Measurements from ENCODE around the gene EIF3I. TPM values are rescaled to one million over a fixed set of nuclear protein-coding genes. Genes with fewer than 3 reads are reported as not detected.

Gene EIF3I
- total and polyA plus RNA-seq, 8 donors: 21.1 to 444 (median 152) TPM

- peaks cover 5 to 40% (median 39%) of the 10 kb centered on the region in 4 donors for H3K36me3 ChIP-seq
- no peak for TF ChIP-seq POLR2A (IDR thresholded peaks at IDR 0.05)
- TF ChIP-seq POLR2AphosphoS5 (IDR thresholded peaks at IDR 0.05): no peak
- no peak for TF ChIP-seq CTCF (IDR thresholded peaks at IDR 0.05)
- TF ChIP-seq EP300 (IDR thresholded peaks at IDR 0.05): no peak
- H3K27me3 ChIP-seq: no peaks in the 10 kb centered on the region
- no peak for DNase-seq
- peaks cover 30 to 49% (median 40%) of the 10 kb centered on the region in 4 donors for H3K4me1 ChIP-seq
- H3K4me3 ChIP-seq: peak overlapping the region; percentile 64 to 78 (median 64)
- H3K9me3 ChIP-seq: no peaks in the 10 kb centered on the region
- 7 to 11% (median 9%) methylated on average over 6 to 7 of the region's 7 CpGs for WGBS, 5 donors
- intact Hi-C loops (cut with DNase I; ENCODE audit: low total_unique reads): no loop called here
- H3K27ac ChIP-seq: peak overlapping the region; percentile 92 to 99 (median 97)
Measured at GRCh38 chr1:32179193-32179442, 43.1 kb upstream of the EIF3I start.

DNA sequence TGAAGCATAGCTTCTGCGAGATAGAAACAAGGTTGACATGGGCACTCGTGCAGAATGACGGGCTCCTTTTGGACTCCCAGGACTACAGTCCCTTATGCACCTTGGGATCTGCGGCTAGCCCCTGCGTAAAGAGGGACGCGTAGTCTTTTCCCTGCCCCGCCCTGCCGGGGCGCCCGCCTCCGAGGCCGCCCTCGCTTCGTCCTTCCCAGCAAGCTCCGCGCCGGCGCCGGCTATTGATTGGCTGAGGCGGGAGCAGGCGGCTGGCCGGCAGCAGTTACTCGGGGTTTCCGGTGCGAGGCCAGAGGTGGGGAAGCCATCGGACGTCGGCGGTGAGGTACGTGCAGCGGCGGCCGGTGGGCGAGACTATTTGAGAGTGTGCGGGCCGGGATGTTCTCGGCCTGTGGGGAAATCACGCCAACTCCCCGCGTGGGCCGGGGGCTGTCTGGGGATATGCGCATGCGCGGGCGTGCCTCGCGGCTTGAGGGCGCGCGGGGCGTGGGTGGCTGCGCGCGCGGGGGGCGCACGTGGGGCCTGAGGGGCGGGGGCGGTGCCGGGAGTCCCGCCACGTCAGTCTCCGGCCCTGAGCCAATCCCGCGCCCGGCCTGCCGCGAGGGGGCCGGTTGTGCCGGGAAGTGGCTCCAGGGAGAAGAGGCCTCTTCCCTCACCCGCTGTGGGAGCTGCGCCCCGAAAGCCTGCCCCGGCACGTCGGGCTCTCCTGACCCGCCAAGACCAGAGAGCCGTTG lies 42.6 kb upstream of the EIF3I start, which contains the start of gene TXLNA:
Gene TXLNA, plus strand, starts transcription at position 233 of the 743 bp plus-strand sequence. CDS start 671 bp downstream, outside the sequence.
- WGBS, 5 donors: 0 to 1% (median 0%) methylated on average over 18 to 79 of the region's 79 CpGs
- TF ChIP-seq POLR2A (IDR thresholded peaks at IDR 0.05) (no peak), POLR2AphosphoS5 (IDR thresholded peaks at IDR 0.05) (peak; percentile 23 to 87 (median 59)), CTCF (IDR thresholded peaks at IDR 0.05) (peak in 1 of 7 experiments; percentile 32)
- peaks cover 30 to 54% (median 45%) of the 10 kb centered on the region in 4 donors for H3K4me1 ChIP-seq
- no peaks in the 10 kb centered on the region for H3K27me3 ChIP-seq
- DNase-seq: peak; percentile 95 to 98
- intact Hi-C loops (cut with DNase I; ENCODE audit: low total_unique reads): no loop called here
- H3K36me3 ChIP-seq: peaks cover 10 to 40% (median 39%) of the 10 kb centered on the region in 4 donors
- H3K27ac ChIP-seq: peak within 1 kb of the TSS; percentile 92 to 99 (median 97)
- H3K4me3 ChIP-seq: peak within 1 kb of the TSS; percentile 64 to 78 (median 64)
- H3K9me3 ChIP-seq: no peaks in the 10 kb centered on the region

GRCh38 chr1:32180186-32181060 lies 41.8 kb upstream of the EIF3I start:
- intact Hi-C loops (cut with DNase I; ENCODE audit: low total_unique reads): no loop called here
- Histone ChIP-seq H3K9me3 (no peaks in the 10 kb centered on the region), H3K36me3 (peaks cover 17 to 42% (median 40%) of the 10 kb centered on the region in 4 donors), H3K4me1 (peaks cover 30 to 62% (median 48%) of the 10 kb centered on the region in 4 donors), H3K27me3 (no peaks in the 10 kb centered on the region), H3K4me3 (peak overlapping the region; percentile 64 to 78 (median 64)), H3K27ac (peak overlapping the region; percentile 92 to 99 (median 97))
- DNase-seq: peak; percentile 54 to 77
- WGBS, 5 donors: 4 to 6% (median 6%) methylated on average over 20 to 36 of the region's 36 CpGs
- no peak for TF ChIP-seq EP300 (IDR thresholded peaks at IDR 0.05)
- no peak for TF ChIP-seq POLR2A (IDR thresholded peaks at IDR 0.05)
- no peak for TF ChIP-seq CTCF (IDR thresholded peaks at IDR 0.05)
- TF ChIP-seq POLR2AphosphoS5 (IDR thresholded peaks at IDR 0.05): no peak

- Histone ChIP-seq H3K27ac (peak overlapping the region in 4 of 5 donors; percentile 44 to 97 (median 94)), H3K4me1 (peaks cover 30 to 68% (median 53%) of the 10 kb centered on the region in 4 donors)
Measured at GRCh38 chr1:32181065-32181464, 41.1 kb upstream of the EIF3I start.

More at GRCh38 chr1:32181065-32181464, 41.1 kb upstream of the EIF3I start:
- no peak for DNase-seq
- Histone ChIP-seq H3K4me3 (peak overlapping the region; percentile 64 to 78 (median 64)), H3K9me3 (no peaks in the 10 kb centered on the region), H3K27me3 (no peaks in the 10 kb centered on the region), H3K36me3 (peaks cover 17 to 48% (median 46%) of the 10 kb centered on the region in 4 donors)
- intact Hi-C loops (cut with DNase I; ENCODE audit: low total_unique reads): no loop called here
- TF ChIP-seq EP300 (IDR thresholded peaks at IDR 0.05) (no peak), POLR2AphosphoS5 (IDR thresholded peaks at IDR 0.05) (no peak), POLR2A (IDR thresholded peaks at IDR 0.05) (no peak), CTCF (IDR thresholded peaks at IDR 0.05) (no peak)
- WGBS, 5 donors: 69 to 80% (median 77%) methylated on average over 8 to 9 of the region's 9 CpGs
